GM19324 (cell line): Measurements from ENCODE around the gene REM2.

Source experiments
- ATAC-seq: cut with Tn5 transposase; IDR thresholded peaks from one replicate; pipeline ENCODE4 v1.9.1; 2021; ENCODE audit warnings: mild to moderate bottlenecking, moderate library complexity; ENCODE audit not compliant: unreplicated experiment, low FRiP score

REM2 gene

DNA sequence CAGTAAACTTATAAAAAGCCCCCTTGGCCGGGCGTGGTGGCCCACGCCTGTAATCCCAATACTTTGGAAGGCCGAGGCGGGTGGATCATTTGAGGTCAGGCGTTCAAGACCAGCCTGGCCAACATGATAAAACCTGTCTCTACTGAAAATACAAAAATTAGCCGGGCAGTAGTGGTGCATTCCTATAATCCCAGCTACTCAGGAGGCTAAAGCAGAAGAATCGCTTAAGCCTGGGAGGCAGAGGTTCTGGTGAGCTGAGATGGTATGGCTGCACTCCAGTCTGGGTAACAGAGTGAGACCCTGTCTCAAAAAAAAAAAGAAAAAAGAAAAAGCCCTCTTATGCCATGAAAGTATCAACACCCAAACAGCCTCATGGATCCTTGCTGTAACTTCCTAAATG lies 42.5 kb downstream of the REM2 start:
- ATAC-seq, result no peak

DNA sequence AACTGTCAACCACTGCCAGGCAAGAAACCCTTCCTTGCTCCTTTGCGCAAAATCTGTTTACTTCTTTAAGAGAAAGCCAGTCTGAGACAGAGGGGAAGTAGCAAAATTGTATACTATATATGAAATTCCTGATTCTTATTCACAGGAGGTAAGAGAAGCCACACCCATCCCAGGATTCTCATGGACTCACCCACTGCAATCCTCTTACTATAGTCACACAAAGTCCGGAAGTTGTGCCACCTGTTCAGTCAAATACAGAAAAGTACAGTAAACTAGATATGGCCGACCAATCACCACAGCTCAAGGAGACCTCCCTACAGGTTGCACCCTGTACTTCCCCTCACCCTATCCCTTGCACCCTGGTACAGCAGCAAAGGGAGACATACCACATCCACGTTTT lies 43.3 kb downstream of the REM2 start:
- ATAC-seq, result no peak

- ATAC-seq, result no peak
These were observed 45.4 kb downstream of the REM2 start for GRCh38 chr14:22928237-22929103.

- ATAC-seq, result peak; percentile 89
These were observed 46.3 kb downstream of the REM2 start, which contains the start of gene PRMT5 for GRCh38 chr14:22929104-22929960. PRMT5 (minus strand) TSS chr14:22929376; CDS start chr14:22929361, 15 bp downstream.

GRCh38 chr14:22929961-22930364 lies 46.9 kb downstream of the REM2 start:
- ATAC-seq, result peak; percentile 2

- no peak for ATAC-seq
These were observed 49.1 kb downstream of the REM2 start for GRCh38 chr14:22932146-22932545.

DNA sequence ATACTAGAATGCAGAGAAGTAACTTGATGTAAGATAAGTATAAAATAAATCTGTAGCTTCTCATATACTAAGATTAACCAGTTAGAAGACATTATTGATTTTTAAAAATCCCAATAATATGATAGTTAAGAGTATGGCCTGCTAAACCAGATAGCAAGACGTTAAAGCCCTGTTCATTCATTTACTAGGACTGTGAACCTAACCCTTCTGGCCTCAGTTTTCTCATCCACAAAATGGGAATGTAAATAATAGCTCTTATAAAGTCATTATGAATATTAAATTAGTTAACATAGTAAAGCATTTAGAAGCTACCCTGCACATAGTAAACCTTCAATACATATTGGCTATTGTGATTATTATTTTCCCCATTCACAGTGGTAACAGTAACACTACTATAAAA lies 52.1 kb downstream of the REM2 start:
- ATAC-seq, result no peak
